Keratinocyte (primary cell): ENCODE results near the gene RCVRN.

ENCODE experiments used
- EZH2 ChIP-seq: IDR thresholded peaks from one replicate; pipeline ENCODE4 v1.6.1; 2012; ENCODE audit warnings: inconsistent platforms, mild to moderate bottlenecking, low read length, moderate library complexity
- TF ChIP-seq, protein P1 (sequence below), 3 experiments: IDR thresholded peaks in 1 of 3; conservative IDR thresholded peaks in 1 of 3; optimal IDR thresholded peaks in 1 of 3; 2 replicates in 2 of 3; 3 replicates in 1 of 3; pipeline versions ENCODE3 to v1.5.1; 2011; ENCODE audit warnings: low read length in 3 of 3, mild to moderate bottlenecking in 3 of 3, moderate library complexity in 2 of 3, control low read depth in 1 of 3, inconsistent platforms in 1 of 3; ENCODE audit not compliant: insufficient read depth in 2 of 3; ENCODE audit errors: extremely low read depth in 1 of 3

DNA sequence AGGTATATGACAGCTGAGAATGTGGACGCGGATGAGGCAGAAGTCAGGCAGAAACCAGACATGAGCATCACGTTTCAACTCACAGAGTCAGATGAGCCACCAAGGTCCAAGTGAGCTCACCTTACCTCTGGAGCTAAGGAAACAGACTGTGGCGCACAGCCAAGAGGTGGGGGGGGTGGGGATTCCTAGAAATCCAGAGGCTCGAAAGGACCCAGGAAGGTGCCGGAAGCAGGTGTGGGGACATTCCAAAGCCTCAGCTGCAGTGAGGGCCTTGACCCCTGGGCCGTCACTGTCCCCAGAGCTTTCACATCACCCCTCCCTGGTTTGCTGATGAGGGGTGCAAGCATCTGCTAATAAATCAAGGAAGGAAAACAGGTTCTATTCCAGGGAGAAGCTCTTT, 29.3 kb upstream of the RCVRN start:
- TF ChIP-seq EZH2: no peak
- TF ChIP-seq, protein P1, sequence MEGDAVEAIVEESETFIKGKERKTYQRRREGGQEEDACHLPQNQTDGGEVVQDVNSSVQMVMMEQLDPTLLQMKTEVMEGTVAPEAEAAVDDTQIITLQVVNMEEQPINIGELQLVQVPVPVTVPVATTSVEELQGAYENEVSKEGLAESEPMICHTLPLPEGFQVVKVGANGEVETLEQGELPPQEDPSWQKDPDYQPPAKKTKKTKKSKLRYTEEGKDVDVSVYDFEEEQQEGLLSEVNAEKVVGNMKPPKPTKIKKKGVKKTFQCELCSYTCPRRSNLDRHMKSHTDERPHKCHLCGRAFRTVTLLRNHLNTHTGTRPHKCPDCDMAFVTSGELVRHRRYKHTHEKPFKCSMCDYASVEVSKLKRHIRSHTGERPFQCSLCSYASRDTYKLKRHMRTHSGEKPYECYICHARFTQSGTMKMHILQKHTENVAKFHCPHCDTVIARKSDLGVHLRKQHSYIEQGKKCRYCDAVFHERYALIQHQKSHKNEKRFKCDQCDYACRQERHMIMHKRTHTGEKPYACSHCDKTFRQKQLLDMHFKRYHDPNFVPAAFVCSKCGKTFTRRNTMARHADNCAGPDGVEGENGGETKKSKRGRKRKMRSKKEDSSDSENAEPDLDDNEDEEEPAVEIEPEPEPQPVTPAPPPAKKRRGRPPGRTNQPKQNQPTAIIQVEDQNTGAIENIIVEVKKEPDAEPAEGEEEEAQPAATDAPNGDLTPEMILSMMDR (optimal IDR thresholded peaks at IDR 0.05 in 1 of 3, IDR thresholded peaks at IDR 0.05 in 1 of 3, conservative IDR thresholded peaks at IDR 0.05 in 1 of 3; ENCODE audit: extremely low read depth in 1 of 3, insufficient read depth in 2 of 3, low read length in 3 of 3): no peak
